H9 (cell line): ENCODE measurements around the gene CLDN34. TPM values are rescaled to one million over a fixed set of nuclear protein-coding genes. Genes with fewer than 3 reads are reported as not detected.

Experiments
- DNase-seq: peaks from one replicate; pipeline ENCODE4 v3.0.0-alpha.2; 2017
- H2AFZ ChIP-seq: one replicate; pipeline ENCODE4 v1.6.1; 2013; ENCODE audit warnings: mild to moderate bottlenecking, low read length, control low read depth, moderate library complexity
- H2AK5ac ChIP-seq: 2 replicates; pipeline ENCODE4 v1.6.1; 2013; ENCODE audit warnings: low read length, control low read depth, mixed read lengths; ENCODE audit not compliant: insufficient read length
- H2BK120ac ChIP-seq: one replicate; pipeline ENCODE4 v1.6.1; 2013; ENCODE audit warnings: low read depth, mild to moderate bottlenecking, low read length, control low read depth, inconsistent platforms; ENCODE audit not compliant: poor library complexity, severe bottlenecking
- H2BK12ac ChIP-seq: 2 replicates; pipeline ENCODE4 v1.6.1; 2013; ENCODE audit warnings: low read length, control low read depth, mixed read lengths, low read depth; ENCODE audit not compliant: insufficient read length
- H2BK15ac ChIP-seq: 2 replicates; pipeline ENCODE4 v1.6.1; 2013; ENCODE audit warnings: low read depth, low read length, control low read depth
- H2BK20ac ChIP-seq: one replicate; pipeline ENCODE4 v1.6.1; 2013; ENCODE audit warnings: low read depth, mild to moderate bottlenecking, low read length, control low read depth, inconsistent platforms; ENCODE audit not compliant: poor library complexity, severe bottlenecking
- H2BK5ac ChIP-seq: 2 replicates; pipeline ENCODE4 v1.6.1; 2013; ENCODE audit warnings: low read length, control low read depth, mixed read lengths; ENCODE audit not compliant: insufficient read length
- H3K14ac ChIP-seq: 2 replicates; pipeline ENCODE4 v1.6.1; 2013; ENCODE audit warnings: low read length, control low read depth; ENCODE audit not compliant: insufficient read depth
- H3K18ac ChIP-seq: 2 replicates; pipeline ENCODE4 v1.6.1; 2013; ENCODE audit warnings: low read depth, mild to moderate bottlenecking, mixed read lengths, low read length, control low read depth; ENCODE audit not compliant: insufficient read length
- H3K23ac ChIP-seq: 2 replicates; pipeline ENCODE4 v1.6.1; 2013; ENCODE audit warnings: low read length, control low read depth, mixed read lengths, low read depth; ENCODE audit not compliant: insufficient read length
- H3K23me2 ChIP-seq: 2 replicates; pipeline ENCODE4 v1.6.1; 2013; ENCODE audit warnings: low read depth, mild to moderate bottlenecking, mixed read lengths, low read length, control low read depth; ENCODE audit not compliant: insufficient read length, poor library complexity, severe bottlenecking
- H3K27ac ChIP-seq: 2 replicates; pipeline ENCODE4 v1.5.1; 2013; ENCODE audit warnings: low read length, control low read depth, mixed read lengths, low read depth; ENCODE audit not compliant: insufficient read length
- H3K27me3 ChIP-seq: 2 replicates; pipeline ENCODE4 v1.6.1; 2013; ENCODE audit warnings: low read length, control low read depth, inconsistent platforms; ENCODE audit not compliant: insufficient read depth
- H3K4ac ChIP-seq: 2 replicates; pipeline ENCODE4 v1.6.1; 2013; ENCODE audit warnings: low read depth, mild to moderate bottlenecking, control low read depth, inconsistent platforms, low read length, moderate library complexity
- H3K4me1 ChIP-seq: 2 replicates; pipeline ENCODE4 v1.6.1; 2013; ENCODE audit warnings: low read length, control low read depth, inconsistent platforms; ENCODE audit not compliant: insufficient read depth
- H3K4me2 ChIP-seq: 2 replicates; pipeline ENCODE4 v1.6.1; 2013; ENCODE audit warnings: low read length, control low read depth, mixed read lengths; ENCODE audit not compliant: insufficient read length, insufficient read depth
- H3K56ac ChIP-seq: 2 replicates; pipeline ENCODE4 v1.6.1; 2013; ENCODE audit warnings: low read depth, mild to moderate bottlenecking, mixed read lengths, low read length, control low read depth; ENCODE audit not compliant: insufficient read length
- H3K79me1 ChIP-seq: 2 replicates; pipeline ENCODE4 v1.6.1; 2013; ENCODE audit warnings: low read depth, mild to moderate bottlenecking, moderate library complexity, low read length, control low read depth, inconsistent platforms; ENCODE audit not compliant: insufficient read depth, poor library complexity, severe bottlenecking
- H3K79me2 ChIP-seq: 2 replicates; pipeline ENCODE4 v1.6.1; 2013; ENCODE audit warnings: low read length, control low read depth, inconsistent platforms; ENCODE audit not compliant: insufficient read depth
- H3K9ac ChIP-seq: 2 replicates; pipeline ENCODE4 v1.6.1; 2013; ENCODE audit warnings: low read length, control low read depth, mixed read lengths; ENCODE audit not compliant: insufficient read length; ENCODE audit errors: extremely low read depth
- H3K9me3 ChIP-seq: one replicate; pipeline ENCODE4 v1.6.1; 2013; ENCODE audit warnings: low read depth, low read length, inconsistent platforms; ENCODE audit not compliant: control insufficient read depth
- H3T11ph ChIP-seq: one replicate; pipeline ENCODE4 v1.6.1; 2013; ENCODE audit warnings: mild to moderate bottlenecking, low read length, control low read depth, inconsistent platforms
- H4K20me1 ChIP-seq: one replicate; pipeline ENCODE4 v1.6.1; 2013; ENCODE audit not compliant: control insufficient read depth, insufficient read length, insufficient read depth
- H4K5ac ChIP-seq: 2 replicates; pipeline ENCODE4 v1.6.1; 2013; ENCODE audit warnings: low read depth, mild to moderate bottlenecking, mixed read lengths, low read length, control low read depth; ENCODE audit not compliant: insufficient read length
- H4K8ac ChIP-seq: replicated peaks from 2 replicates; pipeline ENCODE4 v1.6.1; 2013; ENCODE audit warnings: low read length, control low read depth, mixed read lengths, low read depth; ENCODE audit not compliant: insufficient read length
- H4K91ac ChIP-seq: 2 replicates; pipeline ENCODE4 v1.6.1; 2013; ENCODE audit warnings: low read depth, mild to moderate bottlenecking, moderate library complexity, mixed read lengths, low read length, control low read depth; ENCODE audit not compliant: insufficient read length
- H3K27ac Mint-ChIP-seq, 3 experiments: 2 replicates in 2 of 3; 3 replicates in 1 of 3; pipeline ENCODE4 v1.8.0; 2020 to 2021; ENCODE audit warnings: mixed read lengths in 3 of 3, mild to moderate bottlenecking in 1 of 3, moderate library complexity in 1 of 3
- H3K27me3 Mint-ChIP-seq: 2 replicates; pipeline ENCODE4 v1.8.0; 2021; ENCODE audit warnings: low read depth, mild to moderate bottlenecking, moderate library complexity, mixed read lengths
- H3K36me3 Mint-ChIP-seq, 3 experiments: 2 replicates in 2 of 3; 3 replicates in 1 of 3; pipeline ENCODE4 v1.8.0; 2020 to 2021; ENCODE audit warnings: low read depth in 3 of 3, mixed read lengths in 3 of 3; ENCODE audit not compliant: insufficient read depth in 1 of 3
- H3K4me1 Mint-ChIP-seq, 2 experiments: 2 replicates each; pipeline ENCODE4 v1.8.0; 2020; ENCODE audit warnings: mixed read lengths in 2 of 2
- H3K4me3 Mint-ChIP-seq, 2 experiments: 2 replicates in 1 of 2; 3 replicates in 1 of 2; pipeline ENCODE4 v1.8.0; 2020 to 2021; ENCODE audit warnings: mild to moderate bottlenecking in 2 of 2, mixed read lengths in 2 of 2, moderate library complexity in 1 of 2
- H3K9me3 Mint-ChIP-seq, 2 experiments: 2 replicates in 1 of 2; 3 replicates in 1 of 2; pipeline ENCODE4 v1.8.0; 2020; ENCODE audit warnings: mild to moderate bottlenecking in 2 of 2, mixed read lengths in 2 of 2, moderate library complexity in 1 of 2
- CTCF ChIP-seq: fragments of 200-600 bp; sonication (generic); conservative IDR thresholded peaks from 3 replicates; pipeline ENCODE4 v1.8.0; 2021; ENCODE audit warnings: antibody characterized with exemption, mild to moderate bottlenecking
- WGBS: extraction: QIAGEN DNeasy Blood & Tissue Kit; methylation state at CpG from one replicate; pipeline ENCODE4 v1.1.7; 2013; ENCODE audit warnings: missing lambda C conversion rate, low lambda C conversion rate, mixed read lengths; ENCODE audit not compliant: insufficient read length; ENCODE audit errors: extremely low coverage; 5-methylcytosine and 5-hydroxymethylcytosine counted together
- total RNA-seq: library from RNA; stranded (reverse); gene quantifications from 2 replicates; pipeline ENCODE4 v1.2.1, GENCODE V29; 2021

The CLDN34 gene
- total RNA-seq, 1 experiment from 2014 or later: 0.39 TPM

GRCh38 chrX:10009741-10010140 is 42.6 kb downstream of the CLDN34 start:
- WGBS: no CpG with 5 or more reads among the region's 1 CpG

More at GRCh38 chrX:10009741-10010140, 42.6 kb downstream of the CLDN34 start:
- Histone ChIP-seq H2BK12ac (no peak overlapping the region), H3K79me1 (no peaks in the 10 kb centered on the region), H3K14ac (no peak overlapping the region), H3K9ac (no peak overlapping the region), H3K4ac (no peak overlapping the region), H3K23me2 (peaks cover 3% of the 10 kb centered on the region), H3K9me3 (no peaks in the 10 kb centered on the region), H3K4me2 (no peak overlapping the region), H3T11ph (no peak overlapping the region), H2BK5ac (no peak overlapping the region), H4K91ac (no peak overlapping the region), H4K8ac (no peak overlapping the region), H3K27me3 (no peaks in the 10 kb centered on the region), H2BK15ac (no peak overlapping the region), H3K4me1 (peaks cover 15% of the 10 kb centered on the region), H2AFZ (no peak overlapping the region), H4K20me1 (no peaks in the 10 kb centered on the region), H4K5ac (no peak overlapping the region), H3K18ac (no peak overlapping the region), H3K56ac (no peak overlapping the region), H3K23ac (no peak overlapping the region), H3K79me2 (no peaks in the 10 kb centered on the region), H2AK5ac (no peak overlapping the region), H2BK20ac (no peak overlapping the region), H3K27ac (no peak overlapping the region), H2BK120ac (no peak overlapping the region)
- Mint-ChIP-seq H3K27me3 (peaks cover 4% of the 10 kb centered on the region; the same call in 1 of the 2 replicates), H3K27ac (peak overlapping the region; percentile 61 to 83 (median 70); a peak in 5 of 7 replicates), H3K4me1 (peaks cover 43 to 52% of the 10 kb centered on the region in 2 experiments), H3K4me3 (no peak overlapping the region), H3K36me3 (peaks cover 2 to 16% (median 9%) of the 10 kb centered on the region in 3 experiments; a peak in 6 of 7 replicates), H3K9me3 (peaks cover 47 to 64% of the 10 kb centered on the region in 2 experiments)
- TF ChIP-seq CTCF: no peak
- DNase-seq: no peak
